K562 (cell line): ENCODE measurements around the gene NPHP3. TPM values are rescaled to one million over a fixed set of nuclear protein-coding genes. Genes with fewer than 3 reads are reported as not detected.

ENCODE experiments used
- ATAC-seq: fragments of 200-7000 bp; cut with Tn5 transposase; 3 replicates; pipeline ENCODE4 v1.9.1; 2020; ENCODE audit warnings: moderate library complexity
- BruUV-seq: library from RNA; stranded (reverse); fragments of 400-500 nt; replicated peaks from 2 replicates; lab custom pipeline; 2021; lab: Mats Ljungman, UMichigan
- CTCF ChIA-PET: fragments of 300-600 bp; formaldehyde crosslinking; extraction: SDS; loops from one replicate; lab custom pipeline; 2021; ENCODE audit warnings: low intra/inter-chr PET ratio; lab: Yijun Ruan, JAX
- POLR2A ChIA-PET: fragments of 300-600, 350-650 bp; sonication (Branson Sonifier 250); formaldehyde crosslinking; extraction: SDS; loops from one replicate; lab custom pipeline; 2021; ENCODE audit warnings: antibody characterized with exemption, inconsistent platforms; lab: Yijun Ruan, JAX
- DNase-seq, 4 experiments: peaks; one replicate each; pipeline versions ENCODE4 v3.0.0 to v3.0.0-alpha.2; 2011 to 2018; ENCODE audit warnings: low spot score in 3 of 4, mixed read lengths in 3 of 4; ENCODE audit errors: extremely low read depth in 1 of 4
- FAIRE-seq: peaks from 2 replicates; lab custom pipeline; 2011; peaks lifted over from hg19 to GRCh38; lab: Jason Lieb, UNC
- H2AFZ ChIP-seq: 2 replicates; pipeline ENCODE4 v1.6.0; 2011; ENCODE audit warnings: low read depth, low read length, control low read depth, inconsistent platforms
- H3K27ac ChIP-seq: fragments of 200-600 bp; 3 replicates; pipeline ENCODE4 v1.8.0; 2011; ENCODE audit warnings: low read depth, mild to moderate bottlenecking, control low read depth, inconsistent platforms, low read length, moderate library complexity, mixed read lengths; ENCODE audit errors: extremely low read depth
- H3K27me3 ChIP-seq, 2 experiments: fragments of 300-600 bp in 1 of 2; 2 replicates in 1 of 2; 3 replicates in 1 of 2; pipeline versions ENCODE4 v1.6.0 to v1.8.0; 2011; ENCODE audit warnings: inconsistent platforms in 2 of 2, low read length in 2 of 2, mild to moderate bottlenecking in 1 of 2, mixed read lengths in 1 of 2, moderate library complexity in 1 of 2; ENCODE audit not compliant: control insufficient read depth in 2 of 2, insufficient read depth in 2 of 2
- H3K36me3 ChIP-seq: fragments of 300-600 bp; 3 replicates; pipeline ENCODE4 v1.8.0; 2011; ENCODE audit warnings: mild to moderate bottlenecking, low read length, inconsistent platforms; ENCODE audit not compliant: control insufficient read depth, insufficient read depth
- H3K4me1 ChIP-seq, 2 experiments: fragments of 200-600 bp in 1 of 2; replicated peaks in 1 of 2; 2 replicates in 1 of 2; 3 replicates in 1 of 2; pipeline versions ENCODE4 v1.5.1 to v1.8.0; 2011; ENCODE audit warnings: inconsistent platforms in 2 of 2, low read length in 2 of 2, mild to moderate bottlenecking in 1 of 2, mixed read lengths in 1 of 2, moderate library complexity in 1 of 2; ENCODE audit not compliant: control insufficient read depth in 2 of 2, insufficient read depth in 2 of 2
- H3K4me2 ChIP-seq: 2 replicates; pipeline ENCODE4 v1.6.1; 2011; ENCODE audit warnings: low read length, control low read depth, inconsistent platforms, mixed read lengths; ENCODE audit not compliant: insufficient read depth
- H3K4me3 ChIP-seq: fragments of 200-600 bp; sonication (generic), shearing (Covaris generic); 2 replicates; pipeline ENCODE4 v1.5.1; 2016; ENCODE audit warnings: control low read depth, inconsistent platforms
- H3K79me2 ChIP-seq: fragments of 200-600 bp; 3 replicates; pipeline ENCODE4 v1.8.0; 2011; ENCODE audit warnings: low read length, inconsistent platforms; ENCODE audit not compliant: control insufficient read depth, insufficient read depth
- H3K9ac ChIP-seq, 2 experiments: 2 replicates each; pipeline versions ENCODE4 v1.6.0 to v1.6.1; 2011; ENCODE audit warnings: low read depth in 2 of 2, low read length in 2 of 2, control low read depth in 1 of 2, inconsistent platforms in 1 of 2, mild to moderate bottlenecking in 1 of 2, mixed read lengths in 1 of 2; ENCODE audit not compliant: insufficient read depth in 1 of 2
- H3K9me1 ChIP-seq: one replicate; pipeline ENCODE4 v1.6.0; 2011; ENCODE audit warnings: inconsistent platforms, mild to moderate bottlenecking, low read length, moderate library complexity; ENCODE audit not compliant: control insufficient read depth, insufficient read depth
- H3K9me3 ChIP-seq: replicated peaks from 2 replicates; pipeline ENCODE4 v1.5.1; 2011; ENCODE audit warnings: low read depth, low read length, inconsistent platforms; ENCODE audit not compliant: control insufficient read depth, insufficient read depth
- H4K20me1 ChIP-seq: replicated peaks from 2 replicates; pipeline ENCODE4 v1.6.1; 2011; ENCODE audit warnings: low read length, inconsistent platforms, mixed read lengths; ENCODE audit not compliant: control insufficient read depth, insufficient read depth
- WGBS: fragments of 100-300 bp; shearing (Covaris generic); methylation state at CpG from one replicate; pipeline ENCODE4 v1.1.6; 2016; ENCODE audit warnings: low coverage, mixed read lengths; ENCODE audit not compliant: insufficient coverage; ENCODE audit errors: missing lambda C conversion rate; 5-methylcytosine and 5-hydroxymethylcytosine counted together
- in situ Hi-C: fragments of 300-500 bp; cut with MboI; formaldehyde crosslinking; loops from 4 replicates; pipeline ENCODE4 v1.15.0; 2018; ENCODE audit warnings: inconsistent platforms, mixed read lengths
- intact Hi-C: fragments of 100-400 bp; cut with micrococcal nuclease; formaldehyde crosslinking; loops from 2 replicates; pipeline ENCODE4 v1.14.2; 2022
- polyA plus RNA-seq, 8 experiments: library from polyadenylated mRNA; depleted of rRNA in 4 of 8; stranded (reverse) in 5 of 8; unstranded in 3 of 8; fragments of >200 nt; fragmentation: Nextera tagmentation in 2 of 8; fragmentation: Illumina TruSeq in 1 of 8; extraction: Ambion mirVana in 2 of 8; extraction: Trizol in 1 of 8; gene quantifications; 2 replicates each; pipeline versions ENCODE4 v1.2.1 to v1.2.3, GENCODE V29; 2011 to 2014; ENCODE audit warnings: inconsistent platforms in 1 of 8, missing spikeins in 1 of 8
- total RNA-seq, 7 experiments: library from RNA; depleted of rRNA in 6 of 7; stranded (reverse); fragments of >200 nt in 6 of 7; fragmentation: Illumina TruSeq in 2 of 7; extraction: Trizol in 2 of 7; gene quantifications; 2 replicates each; pipeline versions ENCODE4 v1.2.1 to v1.2.3, GENCODE V29; 2011 to 2021; ENCODE audit warnings: low replicate concordance in 1 of 7
- TF ChIP-seq, protein P1 (sequence below), 3 experiments: fragments of 200-800 bp in 1 of 3; fragments of 250-450 bp in 1 of 3; fragments of 450-650 bp in 1 of 3; sonication (Bioruptor Pico) in 1 of 3; sonication (Bioruptor generic) in 1 of 3; formaldehyde crosslinking in 1 of 3; IDR thresholded peaks; 2 replicates each; pipeline versions ENCODE4 v1.6.1 to v1.8.0; 2016 to 2022; ENCODE audit warnings: mild to moderate bottlenecking in 2 of 3, missing genetic modification characterization in 2 of 3, missing compliant biosample characterization in 1 of 3, moderate library complexity in 1 of 3
- TF ChIP-seq, protein P2 (sequence below), 2 experiments: fragments of 450-650 bp; IDR thresholded peaks; 2 replicates each; pipeline ENCODE4 v1.6.1; 2016; ENCODE audit warnings: mild to moderate bottlenecking in 2 of 2, borderline replicate concordance in 1 of 2, low read depth in 1 of 2, moderate library complexity in 1 of 2

Gene NPHP3
- total and polyA plus RNA-seq, 9 of the 15 experiments (the other 6 are each of a cell fraction or from before 2014, with no cell fraction given): 0.62 to 13.2 (median 5.8) TPM

DNA sequence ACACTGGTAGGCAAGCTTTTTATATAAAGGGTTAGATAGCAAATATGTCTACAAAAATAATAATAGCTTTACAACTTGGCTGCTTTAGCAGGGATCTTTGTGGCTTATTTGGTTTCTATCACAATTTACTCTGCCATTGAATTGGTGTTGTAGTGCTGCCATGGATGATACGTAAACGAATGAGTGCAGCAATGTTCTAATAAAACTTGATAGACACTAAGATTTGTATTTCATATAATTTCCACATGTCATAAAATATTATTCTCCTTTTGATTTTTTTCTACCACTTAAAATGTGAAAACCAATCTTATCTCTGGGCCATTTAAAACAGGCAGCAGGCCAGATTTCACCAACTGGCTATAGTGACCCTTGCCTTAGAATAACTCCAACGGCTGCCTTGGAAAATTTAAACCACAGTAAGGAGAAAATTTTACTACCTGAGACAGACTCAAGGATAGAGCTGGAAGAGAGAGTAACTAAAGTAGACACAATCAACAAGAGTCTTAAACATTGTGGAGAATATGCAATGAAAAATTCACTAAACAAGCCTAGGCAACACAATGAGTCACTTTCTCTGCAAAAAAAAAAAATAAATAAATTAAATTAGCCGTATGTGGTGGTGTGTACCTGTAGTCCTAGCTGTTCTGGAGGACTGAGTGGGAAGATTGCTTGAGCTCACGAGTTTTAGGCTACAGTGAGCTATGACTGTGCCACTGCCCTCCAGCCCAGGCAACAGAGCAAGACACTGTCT lies 8.1 kb downstream of the NPHP3 start (continued):
- TF ChIP-seq, protein P1, sequence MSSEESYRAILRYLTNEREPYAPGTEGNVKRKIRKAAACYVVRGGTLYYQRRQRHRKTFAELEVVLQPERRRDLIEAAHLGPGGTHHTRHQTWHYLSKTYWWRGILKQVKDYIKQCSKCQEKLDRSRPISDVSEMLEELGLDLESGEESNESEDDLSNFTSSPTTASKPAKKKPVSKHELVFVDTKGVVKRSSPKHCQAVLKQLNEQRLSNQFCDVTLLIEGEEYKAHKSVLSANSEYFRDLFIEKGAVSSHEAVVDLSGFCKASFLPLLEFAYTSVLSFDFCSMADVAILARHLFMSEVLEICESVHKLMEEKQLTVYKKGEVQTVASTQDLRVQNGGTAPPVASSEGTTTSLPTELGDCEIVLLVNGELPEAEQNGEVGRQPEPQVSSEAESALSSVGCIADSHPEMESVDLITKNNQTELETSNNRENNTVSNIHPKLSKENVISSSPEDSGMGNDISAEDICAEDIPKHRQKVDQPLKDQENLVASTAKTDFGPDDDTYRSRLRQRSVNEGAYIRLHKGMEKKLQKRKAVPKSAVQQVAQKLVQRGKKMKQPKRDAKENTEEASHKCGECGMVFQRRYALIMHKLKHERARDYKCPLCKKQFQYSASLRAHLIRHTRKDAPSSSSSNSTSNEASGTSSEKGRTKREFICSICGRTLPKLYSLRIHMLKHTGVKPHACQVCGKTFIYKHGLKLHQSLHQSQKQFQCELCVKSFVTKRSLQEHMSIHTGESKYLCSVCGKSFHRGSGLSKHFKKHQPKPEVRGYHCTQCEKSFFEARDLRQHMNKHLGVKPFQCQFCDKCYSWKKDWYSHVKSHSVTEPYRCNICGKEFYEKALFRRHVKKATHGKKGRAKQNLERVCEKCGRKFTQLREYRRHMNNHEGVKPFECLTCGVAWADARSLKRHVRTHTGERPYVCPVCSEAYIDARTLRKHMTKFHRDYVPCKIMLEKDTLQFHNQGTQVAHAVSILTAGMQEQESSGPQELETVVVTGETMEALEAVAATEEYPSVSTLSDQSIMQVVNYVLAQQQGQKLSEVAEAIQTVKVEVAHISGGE (CRISPR knock-in tag; IDR thresholded peaks at IDR 0.05): no peak

DNA sequence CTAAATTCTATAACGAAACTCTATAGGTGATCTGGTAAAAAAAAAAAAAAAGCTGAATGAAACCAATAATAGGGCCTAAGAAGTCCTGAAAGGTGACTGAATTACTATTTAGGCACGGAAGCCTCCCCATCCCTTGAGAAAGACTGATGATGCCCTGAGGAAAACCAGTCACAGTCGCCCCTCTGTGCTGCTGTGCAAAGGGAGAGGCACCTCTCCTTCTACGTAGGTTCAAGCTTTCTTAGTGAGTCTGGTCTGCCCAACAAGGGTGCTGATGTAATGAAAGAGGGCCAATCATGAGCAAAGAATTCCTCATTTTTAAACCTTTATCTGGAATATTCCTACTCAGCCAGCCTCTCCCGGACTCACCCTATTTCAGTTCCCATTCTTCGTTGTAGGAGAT lies 11.9 kb downstream of the NPHP3 start:
- no peaks in the 10 kb centered on the region for H3K27me3 ChIP-seq
- no peak overlapping the region for H3K27ac ChIP-seq
- 0 out of 3 replicates have a peak, but pooled peaks cover 3% of the 10 kb centered on the region for H3K36me3 ChIP-seq
- 84% methylated on average over 4 of the region's 6 CpGs for WGBS
- no peak overlapping the region for H3K9ac ChIP-seq
- no peaks in the 10 kb centered on the region for H3K9me3 ChIP-seq
- H3K9me1 ChIP-seq: no peaks in the 10 kb centered on the region
- FAIRE-seq (no peak), DNase-seq (no peak), ATAC-seq (no peak)
- no peak overlapping the region for H2AFZ ChIP-seq
- no peak overlapping the region for H3K4me2 ChIP-seq
- H3K4me1 ChIP-seq: no peaks in the 10 kb centered on the region
- ChIA-PET CTCF (no interaction called here), POLR2A (interaction anchor here (1.1 kb wide), 1 partner anchor 10 kb away, joined by 4 read pairs; no protein-coding TSS in a partner anchor)
- H4K20me1 ChIP-seq: no peaks in the 10 kb centered on the region
- intact Hi-C loops (no loop called here), in situ Hi-C loops (no loop called here)
- H3K4me3 ChIP-seq: no peak overlapping the region
- no TSS peak for BruUV-seq
- no peaks in the 10 kb centered on the region for H3K79me2 ChIP-seq
- TF ChIP-seq, protein P2, sequence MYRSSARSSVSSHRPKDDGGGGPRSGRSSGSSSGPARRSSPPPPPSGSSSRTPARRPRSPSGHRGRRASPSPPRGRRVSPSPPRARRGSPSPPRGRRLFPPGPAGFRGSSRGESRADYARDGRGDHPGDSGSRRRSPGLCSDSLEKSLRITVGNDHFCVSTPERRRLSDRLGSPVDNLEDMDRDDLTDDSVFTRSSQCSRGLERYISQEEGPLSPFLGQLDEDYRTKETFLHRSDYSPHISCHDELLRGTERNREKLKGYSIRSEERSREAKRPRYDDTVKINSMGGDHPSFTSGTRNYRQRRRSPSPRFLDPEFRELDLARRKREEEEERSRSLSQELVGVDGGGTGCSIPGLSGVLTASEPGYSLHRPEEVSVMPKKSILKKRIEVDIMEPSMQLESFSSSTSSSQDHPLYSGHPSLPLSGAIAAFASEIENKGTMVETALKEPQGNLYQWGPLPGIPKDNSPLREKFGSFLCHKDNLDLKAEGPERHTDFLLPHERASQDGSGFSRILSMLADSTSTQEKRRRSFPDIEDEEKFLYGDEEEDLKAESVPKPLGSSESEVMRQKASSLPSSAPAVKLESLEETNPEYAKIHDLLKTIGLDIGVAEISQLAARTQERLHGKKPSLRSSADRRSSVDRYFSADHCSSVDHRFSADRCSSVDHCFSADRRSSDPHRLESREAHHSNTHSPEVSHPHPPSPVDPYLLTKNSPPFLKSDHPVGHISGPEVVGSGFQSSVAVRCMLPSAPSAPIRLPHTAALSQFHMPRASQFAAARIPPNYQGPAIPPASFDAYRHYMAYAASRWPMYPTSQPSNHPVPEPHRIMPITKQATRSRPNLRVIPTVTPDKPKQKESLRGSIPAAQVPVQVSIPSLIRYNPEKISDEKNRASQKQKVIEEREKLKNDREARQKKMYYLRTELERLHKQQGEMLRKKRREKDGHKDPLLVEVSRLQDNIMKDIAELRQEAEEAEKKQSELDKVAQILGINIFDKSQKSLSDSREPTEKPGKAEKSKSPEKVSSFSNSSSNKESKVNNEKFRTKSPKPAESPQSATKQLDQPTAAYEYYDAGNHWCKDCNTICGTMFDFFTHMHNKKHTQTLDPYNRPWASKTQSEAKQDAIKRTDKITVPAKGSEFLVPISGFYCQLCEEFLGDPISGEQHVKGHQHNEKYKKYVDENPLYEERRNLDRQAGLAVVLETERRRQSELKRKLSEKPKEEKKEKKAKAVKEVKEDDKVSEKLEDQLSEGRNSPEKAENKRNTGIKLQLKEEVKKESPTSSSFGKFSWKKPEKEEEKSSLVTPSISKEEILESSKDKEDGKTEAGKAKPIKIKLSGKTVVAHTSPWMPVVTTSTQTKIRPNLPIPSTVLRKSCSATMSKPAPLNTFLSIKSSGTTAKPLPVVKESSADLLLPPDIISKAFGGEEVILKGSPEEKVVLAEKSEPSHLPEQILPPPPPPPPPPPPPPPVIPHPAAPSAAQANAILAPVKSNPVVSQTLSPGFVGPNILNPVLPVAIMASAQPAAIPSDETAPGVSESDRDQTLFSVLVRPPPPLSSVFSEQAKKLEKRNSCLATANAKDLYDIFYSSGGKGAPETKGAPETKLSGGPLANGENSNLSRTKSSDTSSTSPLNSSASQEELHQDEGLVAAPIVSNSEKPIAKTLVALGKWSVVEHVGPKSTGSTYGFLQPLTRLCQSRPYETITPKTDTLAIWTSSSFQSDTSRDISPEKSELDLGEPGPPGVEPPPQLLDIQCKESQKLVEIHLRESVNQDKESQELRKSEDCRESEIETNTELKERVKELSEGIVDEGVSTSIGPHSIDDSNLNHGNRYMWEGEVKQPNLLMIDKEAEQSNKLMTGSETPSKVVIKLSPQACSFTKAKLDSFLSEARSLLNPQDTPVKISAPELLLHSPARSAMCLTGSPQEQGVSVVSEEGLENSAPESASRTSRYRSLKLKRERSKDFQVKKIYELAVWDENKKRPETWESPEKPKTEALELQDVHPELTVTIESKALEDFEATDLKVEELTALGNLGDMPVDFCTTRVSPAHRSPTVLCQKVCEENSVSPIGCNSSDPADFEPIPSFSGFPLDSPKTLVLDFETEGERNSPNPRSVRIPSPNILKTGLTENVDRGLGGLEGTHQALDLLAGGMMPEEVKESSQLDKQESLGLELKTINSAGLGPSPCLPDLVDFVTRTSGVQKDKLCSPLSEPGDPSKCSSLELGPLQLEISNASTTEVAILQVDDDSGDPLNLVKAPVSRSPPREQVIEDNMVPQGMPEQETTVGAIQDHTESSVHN (IDR thresholded peaks at IDR 0.05; ENCODE audit: borderline replicate concordance in 1 of 2, low read depth in 1 of 2): no peak
